ENCODE results near the gene SDHC. TPM values are rescaled to one million over a fixed set of nuclear protein-coding genes. Genes with fewer than 3 reads are reported as not detected.
"Not testable (repeated sequence)": the region's sequence is repeated elsewhere in the genome, so short reads cannot be mapped to it uniquely, and the experiment has no call there.

The SDHC gene
- total RNA-seq, 1 experiment from 2014 or later = 19.5 TPM

GRCh38 chr1:161382214-161383019 is 68.2 kb downstream of the SDHC start:
- DNase-seq (ENCODE audit: low read depth) = peak; percentile 59

GRCh38 chr1:161388639-161389038 is 74.5 kb downstream of the SDHC start:
- DNase-seq (ENCODE audit: low read depth) = no peak

GRCh38 chr1:161389158-161389557 is 75.0 kb downstream of the SDHC start:
- DNase-seq (ENCODE audit: low read depth) = not testable (repeated sequence)

DNA sequence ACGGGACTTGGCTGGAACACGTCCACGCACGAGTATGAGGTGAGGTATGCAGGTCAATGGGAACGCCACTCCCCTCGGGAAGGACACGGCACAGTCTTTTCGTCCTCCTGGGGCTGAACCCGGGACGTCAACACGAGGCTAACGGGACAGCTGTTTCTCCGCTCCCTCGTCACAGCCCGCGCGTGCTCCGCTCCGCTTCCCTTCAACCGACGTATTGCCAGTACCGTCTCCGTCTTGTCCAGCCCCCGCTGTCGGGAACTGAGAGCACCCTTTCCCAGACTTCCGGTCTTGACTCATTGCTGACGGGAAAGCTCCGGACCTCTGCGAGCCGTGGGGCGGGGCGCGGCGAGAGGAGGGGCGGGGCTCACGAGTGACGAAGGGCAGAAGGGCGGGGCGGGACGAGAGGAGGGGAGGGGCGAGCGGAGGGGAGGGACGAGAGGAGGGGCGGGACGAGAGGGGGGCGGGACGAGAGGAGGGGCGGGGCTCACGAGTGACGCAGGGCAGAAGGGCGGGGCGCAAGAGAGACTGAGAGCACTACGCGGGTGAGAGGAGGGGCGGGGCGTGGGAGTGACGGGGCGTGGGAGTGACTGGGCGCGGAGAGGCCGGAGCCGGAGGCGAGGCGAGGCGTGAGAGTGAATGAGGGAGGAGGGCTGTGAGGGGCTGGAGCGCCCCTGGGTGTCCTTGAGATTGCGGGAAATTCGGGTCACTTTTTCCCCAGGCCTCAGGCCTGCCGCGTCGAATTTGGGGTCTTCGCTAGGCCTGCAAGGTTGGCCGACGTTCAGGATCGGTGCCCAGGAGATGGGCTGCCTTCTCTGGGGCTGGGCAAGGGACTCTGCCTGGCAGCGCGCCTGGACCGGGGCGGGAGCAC is 75.7 kb downstream of the SDHC start:
- DNase-seq (ENCODE audit: low read depth) = peak; percentile 95

- no peak for DNase-seq (ENCODE audit: low read depth)
Measured at GRCh38 chr1:161390559-161390858, 76.3 kb downstream of the SDHC start.

GRCh38 chr1:161391136-161391535 is 77.0 kb downstream of the SDHC start:
- DNase-seq (ENCODE audit: low read depth) = not testable (repeated sequence)

DNA sequence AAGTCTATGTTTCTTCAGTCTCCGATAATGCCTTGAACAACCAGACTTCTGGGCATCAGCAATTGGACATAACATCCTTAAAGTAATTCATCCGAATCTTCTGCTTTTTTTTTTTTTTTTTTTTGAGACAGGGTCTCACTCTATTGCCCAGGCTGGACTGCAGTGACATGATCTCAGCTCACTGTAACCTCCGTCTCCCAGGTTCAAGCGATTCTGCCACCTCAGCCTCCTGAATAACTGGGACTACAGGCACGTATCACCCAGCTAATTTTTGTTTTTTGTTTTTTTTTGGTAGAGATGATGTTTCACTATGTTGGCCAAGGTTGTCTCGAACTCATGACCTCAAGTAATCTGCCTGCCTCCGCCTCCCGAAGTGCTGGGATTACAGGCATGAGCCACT is 77.4 kb downstream of the SDHC start:
- no peak for DNase-seq (ENCODE audit: low read depth)

- DNase-seq (ENCODE audit: low read depth) = no peak
Measured at GRCh38 chr1:161393151-161393550, 79.0 kb downstream of the SDHC start.

DNA sequence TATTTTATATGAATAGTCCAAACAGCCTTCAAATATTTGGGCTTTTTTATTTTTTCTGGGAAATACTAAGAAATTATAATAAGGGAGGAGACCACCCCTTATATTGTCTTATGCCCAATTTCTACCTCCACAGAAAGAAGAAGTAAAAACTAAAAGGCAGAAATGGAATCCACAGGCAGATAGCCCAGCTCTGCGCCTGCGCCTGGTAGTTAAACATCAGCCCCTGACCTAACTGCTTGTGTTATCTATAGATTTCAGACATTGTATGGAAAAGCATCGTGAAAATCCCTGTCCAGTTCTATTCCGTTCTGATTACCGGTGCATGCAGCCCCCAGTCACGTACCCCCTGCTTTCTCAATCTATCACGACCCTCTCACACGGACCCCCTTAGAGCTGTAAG is 82.9 kb downstream of the SDHC start:
- DNase-seq (ENCODE audit: low read depth) = not testable (repeated sequence)

- no peak for DNase-seq (ENCODE audit: low read depth)
Measured at GRCh38 chr1:161398900-161399256, 84.7 kb downstream of the SDHC start.

DNA sequence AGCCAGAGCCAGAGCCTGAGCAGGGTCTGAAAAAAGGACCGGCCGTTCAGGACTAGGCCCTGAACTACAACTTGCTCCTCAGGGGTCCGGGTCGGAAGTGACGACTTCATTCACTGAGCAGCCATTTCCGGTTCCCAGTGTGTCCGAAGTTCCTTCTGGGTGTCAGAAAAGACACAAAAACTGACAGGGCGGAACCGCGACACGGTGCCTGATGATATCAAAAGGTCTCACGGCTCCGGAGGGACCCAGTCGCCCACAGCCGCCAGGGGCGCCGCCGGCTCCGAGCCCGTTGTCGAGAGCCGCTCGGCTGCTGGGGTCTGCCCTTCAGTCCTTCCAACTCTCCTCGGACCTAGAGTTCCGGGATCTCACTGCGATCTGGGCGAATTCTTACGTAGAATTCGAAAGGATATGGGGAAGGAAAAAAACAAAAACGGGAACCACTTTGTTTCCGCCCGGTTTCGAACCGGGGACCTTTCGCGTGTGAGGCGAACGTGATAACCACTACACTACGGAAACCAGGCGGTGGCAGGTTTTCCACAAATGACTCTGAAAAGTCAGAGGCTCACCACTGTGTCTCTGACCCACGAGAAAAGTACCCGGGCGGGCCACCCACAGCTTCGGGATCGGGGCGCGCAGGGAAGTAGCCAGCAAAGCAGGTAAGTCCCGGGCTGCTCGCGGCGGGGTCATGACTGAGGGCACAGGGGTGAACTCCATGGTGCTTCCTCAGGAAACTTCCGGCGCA is 85.2 kb downstream of the SDHC start:
- DNase-seq (ENCODE audit: low read depth) = peak; percentile 88

GRCh38 chr1:161402446-161402845 is 88.3 kb downstream of the SDHC start:
- DNase-seq (ENCODE audit: low read depth) = no peak

DNA sequence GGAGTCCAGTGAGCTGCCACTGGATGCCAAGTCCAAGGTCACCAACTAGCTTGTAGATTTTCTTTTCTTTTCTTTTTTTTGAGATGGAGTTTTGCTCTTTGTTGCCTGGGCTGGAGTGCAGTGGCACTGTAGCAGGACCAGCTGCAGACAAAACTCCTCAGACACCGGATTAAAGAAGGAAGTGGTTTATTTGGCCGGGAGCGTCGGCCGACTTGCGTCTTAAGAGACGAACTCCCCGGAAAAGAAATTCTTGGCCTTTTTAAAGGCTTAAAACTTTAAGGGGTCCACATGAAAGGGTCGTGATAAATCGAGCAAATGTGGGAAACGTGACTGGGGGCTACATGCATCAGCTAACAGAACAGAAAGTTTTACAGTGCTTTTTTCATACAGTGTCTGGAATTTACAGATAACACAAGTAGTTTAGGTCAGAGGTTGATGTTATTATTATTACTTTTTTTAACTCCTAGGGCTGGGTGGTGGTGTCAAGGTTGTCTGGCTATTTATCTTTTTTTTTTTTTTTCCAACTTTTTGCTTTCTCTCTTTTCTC is 89.9 kb downstream of the SDHC start:
- DNase-seq (ENCODE audit: low read depth) = no peak

GRCh38 chr1:161406551-161406950 is 92.4 kb downstream of the SDHC start:
- DNase-seq (ENCODE audit: low read depth) = not testable (repeated sequence)

- no peak for DNase-seq (ENCODE audit: low read depth)
Measured at GRCh38 chr1:161407451-161407985, 93.3 kb downstream of the SDHC start.

DNA sequence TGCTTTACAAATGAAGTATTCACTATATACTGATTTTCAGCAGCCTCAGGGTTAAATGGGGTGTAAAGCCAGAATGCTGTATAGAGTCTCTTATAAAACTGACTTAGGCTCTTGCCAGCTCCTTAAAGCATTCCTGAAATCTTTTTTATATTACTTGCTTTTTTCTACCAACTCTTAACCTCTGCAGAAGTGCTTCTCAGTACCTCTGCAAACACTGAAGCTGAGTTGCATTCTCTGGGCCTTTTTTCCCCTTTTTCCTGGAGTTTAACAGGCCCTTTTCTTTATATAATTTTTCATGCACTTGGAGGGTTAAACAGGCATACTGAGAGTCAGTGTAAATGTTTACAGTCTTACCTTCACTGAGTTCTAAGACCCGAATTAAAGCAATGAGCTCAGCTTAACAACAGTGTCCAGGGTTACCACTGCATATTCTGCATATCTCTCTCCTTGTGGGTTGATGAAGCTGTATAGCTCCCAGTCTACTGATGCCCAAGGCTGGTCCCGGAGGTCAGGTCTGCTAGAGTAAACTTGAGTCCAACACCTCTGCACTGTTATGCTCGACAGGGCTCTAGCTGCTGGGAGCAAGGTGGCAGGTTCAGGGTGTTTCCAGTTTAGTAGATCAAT is 94.4 kb downstream of the SDHC start:
- DNase-seq (ENCODE audit: low read depth) = no peak

GRCh38 chr1:161409848-161410635 is 95.9 kb downstream of the SDHC start:
- DNase-seq (ENCODE audit: low read depth) = not testable (repeated sequence)

- DNase-seq (ENCODE audit: low read depth) = not testable (repeated sequence)
Measured at GRCh38 chr1:161410636-161410970, 96.4 kb downstream of the SDHC start.

Measured in RPMI7951 (cell line).